Fibroblast of lung (primary cell): ENCODE measurements around the gene LCN15.

Source experiments
- CTCF ChIP-seq, 2 donors: IDR thresholded peaks in 1 of 2; conservative IDR thresholded peaks in 1 of 2; 1 replicate in 1 of 2; 2 replicates in 1 of 2; pipeline ENCODE4 v1.5.1; 2011 to 2012; ENCODE audit warnings: low read length in 2 of 2, control low read depth in 1 of 2, inconsistent platforms in 1 of 2, low read depth in 1 of 2, mild to moderate bottlenecking in 1 of 2
- EZH2 ChIP-seq: IDR thresholded peaks from 2 replicates; pipeline ENCODE4 v1.5.1; 2012; ENCODE audit warnings: low read length, control low read depth, mild to moderate bottlenecking; ENCODE audit errors: missing control alignments

- TF ChIP-seq CTCF (conservative IDR thresholded peaks at IDR 0.05 in 1 of 2, IDR thresholded peaks at IDR 0.05 in 1 of 2; ENCODE audit: low read depth in 1 of 2, low read length in 2 of 2) (no peak), EZH2 (no peak)
Measured at GRCh38 chr9:136806067-136806466, 41.7 kb upstream of the LCN15 start.
